ENCODE measurements around the gene FANCC.

The FANCC gene

GRCh38 chr9:95134457-95134881 is 183.0 kb downstream of the FANCC start:
- no peak for TF ChIP-seq ZNF274 (IDR thresholded peaks at IDR 0.05; ENCODE audit: low read depth, low read length)
- H3K4me3 ChIP-seq (ENCODE audit: low read length) = no peak overlapping the region

- no peak overlapping the region for H3K4me3 ChIP-seq (ENCODE audit: low read length)
- TF ChIP-seq ZNF274 (IDR thresholded peaks at IDR 0.05; ENCODE audit: low read depth, low read length) = no peak
Observed at GRCh38 chr9:95133325-95133705, 184.2 kb downstream of the FANCC start.

- H3K4me3 ChIP-seq (ENCODE audit: low read length) = no peak overlapping the region
- no peak for TF ChIP-seq ZNF274 (IDR thresholded peaks at IDR 0.05; ENCODE audit: low read depth, low read length)
Observed at GRCh38 chr9:95132366-95133324, 184.9 kb downstream of the FANCC start.

- TF ChIP-seq ZNF274 (IDR thresholded peaks at IDR 0.05; ENCODE audit: low read depth, low read length) = no peak
- H3K4me3 ChIP-seq (ENCODE audit: low read length) = no peak overlapping the region
Observed at GRCh38 chr9:95131023-95131943, 186.2 kb downstream of the FANCC start.

GRCh38 chr9:95130484-95130883 is 187.0 kb downstream of the FANCC start:
- no peak overlapping the region for H3K4me3 ChIP-seq (ENCODE audit: low read length)
- no peak for TF ChIP-seq ZNF274 (IDR thresholded peaks at IDR 0.05; ENCODE audit: low read depth, low read length)

GRCh38 chr9:95129476-95130291 is 187.8 kb downstream of the FANCC start:
- H3K4me3 ChIP-seq (ENCODE audit: low read length) = no peak overlapping the region
- TF ChIP-seq ZNF274 (IDR thresholded peaks at IDR 0.05; ENCODE audit: low read depth, low read length) = no peak

GRCh38 chr9:95128177-95128524 is 189.4 kb downstream of the FANCC start:
- H3K4me3 ChIP-seq (ENCODE audit: low read length) = no peak overlapping the region
- TF ChIP-seq ZNF274 (IDR thresholded peaks at IDR 0.05; ENCODE audit: low read depth, low read length) = no peak

GRCh38 chr9:95127249-95128176 is 190.0 kb downstream of the FANCC start:
- H3K4me3 ChIP-seq (ENCODE audit: low read length) = no peak overlapping the region
- TF ChIP-seq ZNF274 (IDR thresholded peaks at IDR 0.05; ENCODE audit: low read depth, low read length) = no peak

- no peak for TF ChIP-seq ZNF274 (IDR thresholded peaks at IDR 0.05; ENCODE audit: low read depth, low read length)
- H3K4me3 ChIP-seq (ENCODE audit: low read length) = no peak overlapping the region
Observed at GRCh38 chr9:95126739-95127138, 190.8 kb downstream of the FANCC start.

- TF ChIP-seq ZNF274 (IDR thresholded peaks at IDR 0.05; ENCODE audit: low read depth, low read length) = no peak
- no peak overlapping the region for H3K4me3 ChIP-seq (ENCODE audit: low read length)
Observed at GRCh38 chr9:95125652-95126051, 191.9 kb downstream of the FANCC start.

- TF ChIP-seq ZNF274 (IDR thresholded peaks at IDR 0.05; ENCODE audit: low read depth, low read length) = no peak
- H3K4me3 ChIP-seq (ENCODE audit: low read length) = no peak overlapping the region
Observed at GRCh38 chr9:95124582-95125367, 192.7 kb downstream of the FANCC start.

GRCh38 chr9:95120781-95121370 is 196.6 kb downstream of the FANCC start:
- no peak for TF ChIP-seq ZNF274 (IDR thresholded peaks at IDR 0.05; ENCODE audit: low read depth, low read length)
- H3K4me3 ChIP-seq (ENCODE audit: low read length) = no peak overlapping the region
